Activated gamma-delta T cell treated with anti-CD3 and anti-CD28 coated beads, Interleukin-2, amount 50 U/mL, for 16 hours (primary cell): Measurements from ENCODE around the gene OBP2B.
"Not testable (repeated sequence)": the region's sequence is repeated elsewhere in the genome, so short reads cannot be mapped to it uniquely, and the experiment has no call there.

Experiments used
- DNase-seq: peaks from one replicate; pipeline ENCODE4 v3.0.0-alpha.2; 2020; ENCODE audit warnings: low read depth

OBP2B gene

GRCh38 chr9:133221177-133221809, 12.2 kb upstream of the OBP2B start:
- no peak for DNase-seq

- not testable (repeated sequence) for DNase-seq
Observed at GRCh38 chr9:133218049-133218975, 9.3 kb upstream of the OBP2B start.

GRCh38 chr9:133217333-133217988, 8.4 kb upstream of the OBP2B start:
- DNase-seq = not testable (repeated sequence)

GRCh38 chr9:133214276-133214675, 5.2 kb upstream of the OBP2B start:
- not testable (repeated sequence) for DNase-seq

DNA sequence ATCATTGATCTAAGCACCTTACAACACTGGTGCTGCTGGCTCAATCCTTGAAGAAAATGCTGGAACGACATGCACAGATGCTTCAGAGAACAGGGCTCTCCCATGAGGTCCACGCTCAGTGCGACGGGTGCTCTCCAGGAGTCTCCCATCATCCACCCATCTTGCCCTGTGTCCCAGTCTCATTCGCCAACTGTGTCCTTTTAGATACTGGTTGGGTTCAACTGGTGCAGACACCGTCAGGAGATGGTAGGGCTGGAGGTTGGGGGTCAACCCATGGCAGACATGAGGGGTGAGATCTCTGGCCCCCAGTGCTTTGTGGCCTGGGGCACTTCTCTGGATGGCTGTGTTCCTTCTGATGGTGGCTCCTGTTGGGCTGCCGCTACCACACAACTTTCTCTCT, 1.6 kb upstream of the OBP2B start:
- no peak for DNase-seq

DNA sequence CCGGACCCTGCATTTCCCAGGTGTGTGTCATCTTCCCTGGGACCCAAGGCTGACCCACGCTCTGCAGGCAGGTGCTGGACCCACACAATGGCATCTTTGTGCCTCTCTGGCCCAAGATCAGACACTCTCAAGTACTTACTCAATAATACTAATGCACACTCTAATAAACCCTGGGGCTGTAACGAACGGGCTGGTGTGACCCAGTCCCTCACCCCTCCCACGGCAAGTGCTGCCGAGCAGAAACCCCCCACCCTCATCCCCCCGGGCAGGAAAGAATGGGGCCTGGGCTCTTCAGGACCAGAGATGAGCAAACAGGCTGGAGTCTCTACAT, 1.1 kb upstream of the OBP2B start:
- DNase-seq = no peak

GRCh38 chr9:133209327-133210201, 514 bp upstream of the OBP2B start:
- not testable (repeated sequence) for DNase-seq

- not testable (repeated sequence) for DNase-seq
Observed at GRCh38 chr9:133208171-133208879, 725 bp downstream of the OBP2B start.

- no peak for DNase-seq
Observed at GRCh38 chr9:133207540-133208170, 1.4 kb downstream of the OBP2B start.

DNA sequence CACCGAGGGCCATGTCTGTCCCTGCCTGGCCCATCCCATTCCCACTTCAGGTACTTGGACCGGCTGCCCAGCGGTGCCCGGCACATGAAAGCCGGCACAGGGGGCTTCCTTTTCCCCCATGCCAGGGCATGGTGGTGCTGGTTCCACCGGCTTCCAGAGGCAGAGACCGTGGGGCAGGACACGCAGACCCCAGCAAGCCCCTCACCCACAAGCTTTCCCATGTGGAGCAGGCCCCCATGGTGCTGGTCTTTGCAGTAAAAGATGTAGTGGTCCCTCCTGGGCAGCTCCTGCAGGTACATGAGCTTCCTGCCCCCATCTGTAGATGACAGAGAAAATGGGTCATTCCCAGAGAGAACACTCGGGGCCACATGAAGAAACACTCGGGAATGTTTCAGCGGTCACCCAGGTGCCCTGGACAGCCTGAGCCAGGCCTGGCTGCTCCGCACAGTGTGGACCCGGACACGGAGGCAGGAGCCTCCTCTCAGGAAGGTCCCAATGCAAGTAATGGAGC, 2.0 kb downstream of the OBP2B start:
- DNase-seq = no peak

- no peak for DNase-seq
Observed at GRCh38 chr9:133205996-133206931, 2.8 kb downstream of the OBP2B start.

- DNase-seq = not testable (repeated sequence)
Observed at GRCh38 chr9:133205481-133205887, 3.6 kb downstream of the OBP2B start.

DNA sequence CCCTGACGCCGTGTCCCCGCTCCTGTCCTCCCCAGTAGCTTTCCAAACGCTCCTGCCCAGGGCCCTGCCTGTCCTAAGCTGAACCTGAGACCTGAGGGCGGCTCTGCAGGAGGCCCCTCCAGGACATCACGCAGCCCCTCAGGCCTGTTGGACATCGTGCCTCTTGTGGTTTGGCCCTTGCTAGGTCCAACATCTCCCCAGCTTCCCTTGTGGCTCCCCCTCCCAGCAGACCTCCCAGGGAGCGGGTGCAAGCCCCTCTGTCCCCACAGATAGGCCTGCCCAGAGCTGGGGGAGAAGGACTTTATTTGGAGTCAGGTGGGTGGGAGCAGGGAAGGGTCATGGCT, 4.1 kb downstream of the OBP2B start:
- no peak for DNase-seq

GRCh38 chr9:133204335-133204992, 4.6 kb downstream of the OBP2B start:
- no peak for DNase-seq

DNA sequence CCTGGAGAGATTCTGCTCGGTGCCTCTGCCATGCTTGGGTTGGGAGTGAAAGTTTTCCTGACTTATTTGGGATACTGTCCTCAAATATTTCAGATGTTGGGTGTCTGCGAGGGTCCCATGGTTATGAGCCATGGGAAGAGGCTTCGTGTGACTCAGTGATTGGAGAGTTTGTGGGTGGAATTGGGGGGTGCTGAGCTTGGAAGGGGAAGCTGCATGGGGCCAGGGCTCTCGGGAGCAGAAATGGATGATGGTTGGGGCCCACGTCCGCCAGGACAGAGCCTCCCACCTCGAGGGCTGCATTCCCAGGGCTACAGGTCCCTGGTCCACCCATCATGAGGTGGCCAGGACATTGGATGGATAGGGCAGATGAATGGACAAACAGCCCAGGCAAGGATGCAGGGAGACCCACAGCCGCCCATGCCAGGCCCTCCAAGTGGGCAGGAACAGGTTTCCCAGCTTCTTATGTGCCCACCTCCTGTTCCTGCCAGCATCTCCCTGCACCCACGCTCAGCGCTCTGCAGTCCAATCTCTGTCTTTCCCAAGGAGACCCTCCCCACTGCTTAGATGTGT, 5.5 kb downstream of the OBP2B start:
- DNase-seq = no peak

GRCh38 chr9:133202688-133203453, 6.2 kb downstream of the OBP2B start:
- no peak for DNase-seq

- no peak for DNase-seq
Observed at GRCh38 chr9:133202145-133202513, 6.9 kb downstream of the OBP2B start.
